K562 (cell line): Measurements from ENCODE around the gene DSC1. TPM values are rescaled to one million over a fixed set of nuclear protein-coding genes. Genes with fewer than 3 reads are reported as not detected.

Experiments used
- ATAC-seq: fragments of 200-7000 bp; cut with Tn5 transposase; 3 replicates; pipeline ENCODE4 v1.9.1; 2020; ENCODE audit warnings: moderate library complexity
- BruUV-seq: library from RNA; stranded (reverse); fragments of 400-500 nt; replicated peaks from 2 replicates; lab custom pipeline; 2021; lab: Mats Ljungman, UMichigan
- CTCF ChIA-PET: fragments of 300-600 bp; formaldehyde crosslinking; extraction: SDS; loops from one replicate; lab custom pipeline; 2021; ENCODE audit warnings: low intra/inter-chr PET ratio; lab: Yijun Ruan, JAX
- POLR2A ChIA-PET: fragments of 300-600, 350-650 bp; sonication (Branson Sonifier 250); formaldehyde crosslinking; extraction: SDS; loops from one replicate; lab custom pipeline; 2021; ENCODE audit warnings: antibody characterized with exemption, inconsistent platforms; lab: Yijun Ruan, JAX
- DNase-seq, 4 experiments: peaks; one replicate each; pipeline versions ENCODE4 v3.0.0 to v3.0.0-alpha.2; 2011 to 2018; ENCODE audit warnings: low spot score in 3 of 4, mixed read lengths in 3 of 4; ENCODE audit errors: extremely low read depth in 1 of 4
- FAIRE-seq: peaks from 2 replicates; lab custom pipeline; 2011; peaks lifted over from hg19 to GRCh38; lab: Jason Lieb, UNC
- H2AFZ ChIP-seq: 2 replicates; pipeline ENCODE4 v1.6.0; 2011; ENCODE audit warnings: low read depth, low read length, control low read depth, inconsistent platforms
- H3K27ac ChIP-seq: fragments of 200-600 bp; 3 replicates; pipeline ENCODE4 v1.8.0; 2011; ENCODE audit warnings: low read depth, mild to moderate bottlenecking, control low read depth, inconsistent platforms, low read length, moderate library complexity, mixed read lengths; ENCODE audit errors: extremely low read depth
- H3K27me3 ChIP-seq, 2 experiments: fragments of 300-600 bp in 1 of 2; 2 replicates in 1 of 2; 3 replicates in 1 of 2; pipeline versions ENCODE4 v1.6.0 to v1.8.0; 2011; ENCODE audit warnings: inconsistent platforms in 2 of 2, low read length in 2 of 2, mild to moderate bottlenecking in 1 of 2, mixed read lengths in 1 of 2, moderate library complexity in 1 of 2; ENCODE audit not compliant: control insufficient read depth in 2 of 2, insufficient read depth in 2 of 2
- H3K36me3 ChIP-seq: fragments of 300-600 bp; 3 replicates; pipeline ENCODE4 v1.8.0; 2011; ENCODE audit warnings: mild to moderate bottlenecking, low read length, inconsistent platforms; ENCODE audit not compliant: control insufficient read depth, insufficient read depth
- H3K4me1 ChIP-seq, 2 experiments: fragments of 200-600 bp in 1 of 2; replicated peaks in 1 of 2; 2 replicates in 1 of 2; 3 replicates in 1 of 2; pipeline versions ENCODE4 v1.5.1 to v1.8.0; 2011; ENCODE audit warnings: inconsistent platforms in 2 of 2, low read length in 2 of 2, mild to moderate bottlenecking in 1 of 2, mixed read lengths in 1 of 2, moderate library complexity in 1 of 2; ENCODE audit not compliant: control insufficient read depth in 2 of 2, insufficient read depth in 2 of 2
- H3K4me2 ChIP-seq: 2 replicates; pipeline ENCODE4 v1.6.1; 2011; ENCODE audit warnings: low read length, control low read depth, inconsistent platforms, mixed read lengths; ENCODE audit not compliant: insufficient read depth
- H3K4me3 ChIP-seq: fragments of 200-600 bp; sonication (generic), shearing (Covaris generic); 2 replicates; pipeline ENCODE4 v1.5.1; 2016; ENCODE audit warnings: control low read depth, inconsistent platforms
- H3K79me2 ChIP-seq: fragments of 200-600 bp; 3 replicates; pipeline ENCODE4 v1.8.0; 2011; ENCODE audit warnings: low read length, inconsistent platforms; ENCODE audit not compliant: control insufficient read depth, insufficient read depth
- H3K9ac ChIP-seq, 2 experiments: 2 replicates each; pipeline versions ENCODE4 v1.6.0 to v1.6.1; 2011; ENCODE audit warnings: low read depth in 2 of 2, low read length in 2 of 2, control low read depth in 1 of 2, inconsistent platforms in 1 of 2, mild to moderate bottlenecking in 1 of 2, mixed read lengths in 1 of 2; ENCODE audit not compliant: insufficient read depth in 1 of 2
- H3K9me1 ChIP-seq: one replicate; pipeline ENCODE4 v1.6.0; 2011; ENCODE audit warnings: inconsistent platforms, mild to moderate bottlenecking, low read length, moderate library complexity; ENCODE audit not compliant: control insufficient read depth, insufficient read depth
- H3K9me3 ChIP-seq: replicated peaks from 2 replicates; pipeline ENCODE4 v1.5.1; 2011; ENCODE audit warnings: low read depth, low read length, inconsistent platforms; ENCODE audit not compliant: control insufficient read depth, insufficient read depth
- H4K20me1 ChIP-seq: replicated peaks from 2 replicates; pipeline ENCODE4 v1.6.1; 2011; ENCODE audit warnings: low read length, inconsistent platforms, mixed read lengths; ENCODE audit not compliant: control insufficient read depth, insufficient read depth
- WGBS: fragments of 100-300 bp; shearing (Covaris generic); methylation state at CpG from one replicate; pipeline ENCODE4 v1.1.6; 2016; ENCODE audit warnings: low coverage, mixed read lengths; ENCODE audit not compliant: insufficient coverage; ENCODE audit errors: missing lambda C conversion rate; 5-methylcytosine and 5-hydroxymethylcytosine counted together
- in situ Hi-C: fragments of 300-500 bp; cut with MboI; formaldehyde crosslinking; loops from 4 replicates; pipeline ENCODE4 v1.15.0; 2018; ENCODE audit warnings: inconsistent platforms, mixed read lengths
- intact Hi-C: fragments of 100-400 bp; cut with micrococcal nuclease; formaldehyde crosslinking; loops from 2 replicates; pipeline ENCODE4 v1.14.2; 2022
- polyA plus RNA-seq, 8 experiments: library from polyadenylated mRNA; depleted of rRNA in 4 of 8; stranded (reverse) in 5 of 8; unstranded in 3 of 8; fragments of >200 nt; fragmentation: Nextera tagmentation in 2 of 8; fragmentation: Illumina TruSeq in 1 of 8; extraction: Ambion mirVana in 2 of 8; extraction: Trizol in 1 of 8; gene quantifications; 2 replicates each; pipeline versions ENCODE4 v1.2.1 to v1.2.3, GENCODE V29; 2011 to 2014; ENCODE audit warnings: inconsistent platforms in 1 of 8, missing spikeins in 1 of 8
- total RNA-seq, 7 experiments: library from RNA; depleted of rRNA in 6 of 7; stranded (reverse); fragments of >200 nt in 6 of 7; fragmentation: Illumina TruSeq in 2 of 7; extraction: Trizol in 2 of 7; gene quantifications; 2 replicates each; pipeline versions ENCODE4 v1.2.1 to v1.2.3, GENCODE V29; 2011 to 2021; ENCODE audit warnings: low replicate concordance in 1 of 7
- TF ChIP-seq, protein P1 (sequence below): fragments of 150-350 bp; conservative IDR thresholded peaks from 2 replicates; pipeline ENCODE4 v1.6.1; 2014; ENCODE audit warnings: low read length
- TF ChIP-seq, protein P2 (sequence below): sonication (generic); formaldehyde crosslinking; IDR thresholded peaks from 2 replicates; pipeline ENCODE4 v1.8.1; 2023; ENCODE audit warnings: missing genetic modification reagents, mild to moderate bottlenecking, borderline replicate concordance
- TF ChIP-seq, protein P3 (sequence below): IDR thresholded peaks from 2 replicates; pipeline ENCODE4 v1.6.1; 2016; ENCODE audit warnings: missing genetic modification characterization, missing compliant biosample characterization

The DSC1 gene
- total and polyA plus RNA-seq, 9 of the 15 experiments (the other 6 are each of a cell fraction or from before 2014, with no cell fraction given) = 0.04 to 0.07 (median 0.05) TPM; not detected in 4

- TF ChIP-seq, protein P1, sequence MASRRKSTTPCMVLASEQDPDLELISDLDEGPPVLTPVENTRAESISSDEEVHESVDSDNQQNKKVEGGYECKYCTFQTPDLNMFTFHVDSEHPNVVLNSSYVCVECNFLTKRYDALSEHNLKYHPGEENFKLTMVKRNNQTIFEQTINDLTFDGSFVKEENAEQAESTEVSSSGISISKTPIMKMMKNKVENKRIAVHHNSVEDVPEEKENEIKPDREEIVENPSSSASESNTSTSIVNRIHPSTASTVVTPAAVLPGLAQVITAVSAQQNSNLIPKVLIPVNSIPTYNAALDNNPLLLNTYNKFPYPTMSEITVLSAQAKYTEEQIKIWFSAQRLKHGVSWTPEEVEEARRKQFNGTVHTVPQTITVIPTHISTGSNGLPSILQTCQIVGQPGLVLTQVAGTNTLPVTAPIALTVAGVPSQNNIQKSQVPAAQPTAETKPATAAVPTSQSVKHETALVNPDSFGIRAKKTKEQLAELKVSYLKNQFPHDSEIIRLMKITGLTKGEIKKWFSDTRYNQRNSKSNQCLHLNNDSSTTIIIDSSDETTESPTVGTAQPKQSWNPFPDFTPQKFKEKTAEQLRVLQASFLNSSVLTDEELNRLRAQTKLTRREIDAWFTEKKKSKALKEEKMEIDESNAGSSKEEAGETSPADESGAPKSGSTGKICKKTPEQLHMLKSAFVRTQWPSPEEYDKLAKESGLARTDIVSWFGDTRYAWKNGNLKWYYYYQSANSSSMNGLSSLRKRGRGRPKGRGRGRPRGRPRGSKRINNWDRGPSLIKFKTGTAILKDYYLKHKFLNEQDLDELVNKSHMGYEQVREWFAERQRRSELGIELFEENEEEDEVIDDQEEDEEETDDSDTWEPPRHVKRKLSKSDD = no peak
Observed at GRCh38 chr18:31120594-31120993, 42.1 kb downstream of the DSC1 start (continued).

DNA sequence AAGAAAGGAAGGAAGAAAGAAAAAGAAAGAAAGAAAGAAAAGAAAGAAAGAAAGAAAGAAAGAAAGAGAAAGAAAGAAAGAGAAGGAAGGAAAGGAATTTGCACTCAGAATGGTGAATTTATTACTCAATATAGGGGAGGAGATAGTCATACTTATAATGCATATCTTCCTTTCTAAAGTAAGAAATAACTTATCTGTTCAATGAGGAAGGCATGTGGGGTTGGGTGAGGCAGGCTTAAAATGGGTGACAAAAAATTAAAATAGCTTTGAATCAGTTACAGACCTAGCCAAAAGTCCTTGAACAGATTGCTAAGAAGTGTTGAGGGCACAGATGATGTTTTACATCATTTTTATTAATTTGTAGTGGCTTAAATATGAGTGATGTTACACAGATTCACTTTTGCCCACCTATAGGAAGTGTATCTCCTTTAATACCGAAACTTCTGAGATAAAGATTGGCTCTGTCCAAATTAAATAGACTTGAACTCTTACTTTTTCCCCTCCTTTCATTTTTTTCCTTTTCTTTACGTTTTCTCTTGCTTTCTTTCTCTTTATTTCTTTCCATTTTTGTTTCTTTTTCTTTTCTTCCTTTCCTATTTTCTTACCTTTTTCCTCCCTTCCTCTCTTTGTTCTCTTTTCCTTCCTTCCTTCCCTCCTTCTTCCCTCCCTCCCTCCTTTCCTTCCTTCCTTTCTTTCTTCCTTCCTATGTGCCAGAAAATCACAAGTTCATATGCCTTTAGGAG, 45.6 kb downstream of the DSC1 start:
- H4K20me1 ChIP-seq = no peaks in the 10 kb centered on the region
- 0% methylated on average over 2 of the region's 2 CpGs for WGBS
- no peaks in the 10 kb centered on the region for H3K79me2 ChIP-seq
- FAIRE-seq = no peak
- H3K4me2 ChIP-seq = no peak overlapping the region
- H3K9ac ChIP-seq = no peak overlapping the region
- TF ChIP-seq, protein P2, sequence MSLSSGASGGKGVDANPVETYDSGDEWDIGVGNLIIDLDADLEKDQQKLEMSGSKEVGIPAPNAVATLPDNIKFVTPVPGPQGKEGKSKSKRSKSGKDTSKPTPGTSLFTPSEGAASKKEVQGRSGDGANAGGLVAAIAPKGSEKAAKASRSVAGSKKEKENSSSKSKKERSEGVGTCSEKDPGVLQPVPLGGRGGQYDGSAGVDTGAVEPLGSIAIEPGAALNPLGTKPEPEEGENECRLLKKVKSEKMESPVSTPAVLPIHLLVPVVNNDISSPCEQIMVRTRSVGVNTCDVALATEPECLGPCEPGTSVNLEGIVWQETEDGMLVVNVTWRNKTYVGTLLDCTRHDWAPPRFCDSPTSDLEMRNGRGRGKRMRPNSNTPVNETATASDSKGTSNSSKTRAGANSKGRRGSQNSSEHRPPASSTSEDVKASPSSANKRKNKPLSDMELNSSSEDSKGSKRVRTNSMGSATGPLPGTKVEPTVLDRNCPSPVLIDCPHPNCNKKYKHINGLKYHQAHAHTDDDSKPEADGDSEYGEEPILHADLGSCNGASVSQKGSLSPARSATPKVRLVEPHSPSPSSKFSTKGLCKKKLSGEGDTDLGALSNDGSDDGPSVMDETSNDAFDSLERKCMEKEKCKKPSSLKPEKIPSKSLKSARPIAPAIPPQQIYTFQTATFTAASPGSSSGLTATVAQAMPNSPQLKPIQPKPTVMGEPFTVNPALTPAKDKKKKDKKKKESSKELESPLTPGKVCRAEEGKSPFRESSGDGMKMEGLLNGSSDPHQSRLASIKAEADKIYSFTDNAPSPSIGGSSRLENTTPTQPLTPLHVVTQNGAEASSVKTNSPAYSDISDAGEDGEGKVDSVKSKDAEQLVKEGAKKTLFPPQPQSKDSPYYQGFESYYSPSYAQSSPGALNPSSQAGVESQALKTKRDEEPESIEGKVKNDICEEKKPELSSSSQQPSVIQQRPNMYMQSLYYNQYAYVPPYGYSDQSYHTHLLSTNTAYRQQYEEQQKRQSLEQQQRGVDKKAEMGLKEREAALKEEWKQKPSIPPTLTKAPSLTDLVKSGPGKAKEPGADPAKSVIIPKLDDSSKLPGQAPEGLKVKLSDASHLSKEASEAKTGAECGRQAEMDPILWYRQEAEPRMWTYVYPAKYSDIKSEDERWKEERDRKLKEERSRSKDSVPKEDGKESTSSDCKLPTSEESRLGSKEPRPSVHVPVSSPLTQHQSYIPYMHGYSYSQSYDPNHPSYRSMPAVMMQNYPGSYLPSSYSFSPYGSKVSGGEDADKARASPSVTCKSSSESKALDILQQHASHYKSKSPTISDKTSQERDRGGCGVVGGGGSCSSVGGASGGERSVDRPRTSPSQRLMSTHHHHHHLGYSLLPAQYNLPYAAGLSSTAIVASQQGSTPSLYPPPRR = no peak
- TF ChIP-seq, protein P3, sequence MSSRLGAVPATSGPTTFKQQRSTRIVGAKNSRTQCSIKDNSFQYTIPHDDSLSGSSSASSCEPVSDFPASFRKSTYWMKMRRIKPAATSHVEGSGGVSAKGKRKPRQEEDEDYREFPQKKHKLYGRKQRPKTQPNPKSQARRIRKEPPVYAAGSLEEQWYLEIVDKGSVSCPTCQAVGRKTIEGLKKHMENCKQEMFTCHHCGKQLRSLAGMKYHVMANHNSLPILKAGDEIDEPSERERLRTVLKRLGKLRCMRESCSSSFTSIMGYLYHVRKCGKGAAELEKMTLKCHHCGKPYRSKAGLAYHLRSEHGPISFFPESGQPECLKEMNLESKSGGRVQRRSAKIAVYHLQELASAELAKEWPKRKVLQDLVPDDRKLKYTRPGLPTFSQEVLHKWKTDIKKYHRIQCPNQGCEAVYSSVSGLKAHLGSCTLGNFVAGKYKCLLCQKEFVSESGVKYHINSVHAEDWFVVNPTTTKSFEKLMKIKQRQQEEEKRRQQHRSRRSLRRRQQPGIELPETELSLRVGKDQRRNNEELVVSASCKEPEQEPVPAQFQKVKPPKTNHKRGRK (tag) = peak; percentile 83; the same call in 1 of the 2 replicates
- TF ChIP-seq, all 486 proteins: peak for 1
- Histone ChIP-seq H3K9me1 (no peaks in the 10 kb centered on the region), H3K27ac (no peak overlapping the region), H3K9me3 (no peaks in the 10 kb centered on the region), H2AFZ (no peak overlapping the region), H3K4me3 (no peak overlapping the region), H3K4me1 (no peaks in the 10 kb centered on the region), H3K27me3 (no peaks in the 10 kb centered on the region; a peak in 1 of 5 replicates), H3K36me3 (no peaks in the 10 kb centered on the region)
- CTCF ChIA-PET = interaction anchor here (0.6 kb wide), 1 partner anchor 12 kb away, joined by 4 read pairs; no protein-coding TSS in a partner anchor
- in situ Hi-C loops (no loop called here), intact Hi-C loops (no loop called here)
- POLR2A ChIA-PET = no interaction called here
- BruUV-seq = no TSS peak
- DNase-seq (no peak), ATAC-seq (no peak)
